ENCODE measurements around the gene SDK2. TPM values are rescaled to one million over a fixed set of nuclear protein-coding genes. Genes with fewer than 3 reads are reported as not detected.

The SDK2 gene
- polyA plus RNA-seq, 3 donors, result 0.01 TPM; not detected in 2

- no peak for TF ChIP-seq CTCF (IDR thresholded peaks at IDR 0.05)
- Mint-ChIP-seq H3K4me3 (no peak overlapping the region), H3K36me3 (no peaks in the 10 kb centered on the region), H3K4me1 (no peaks in the 10 kb centered on the region), H3K9me3 (peaks cover 0 to 2% (median 0%) of the 10 kb centered on the region in 7 donors), H3K27ac (no peak overlapping the region), H3K27me3 (ENCODE audit: low read depth in 3 of 3) (peaks cover 0 to 4% (median 0%) of the 10 kb centered on the region in 3 donors)
- Histone ChIP-seq H3K4me2 (replicated peaks; ENCODE audit: extremely low read depth, low read length, poor library complexity, severe bottlenecking) (peak overlapping the region; percentile 48), H3K9ac (ENCODE audit: insufficient read depth, low read length, poor library complexity, severe bottlenecking) (no peak overlapping the region), H3K4me3 (replicated peaks in 1 of 3; ENCODE audit: low read depth in 2 of 3, low read length in 3 of 3) (no peak overlapping the region), H3K27ac (ENCODE audit: low read depth in 1 of 2, low read length in 2 of 2) (no peak overlapping the region), H3K36me3 (replicated peaks in 1 of 2; ENCODE audit: control insufficient read depth in 1 of 2, insufficient read depth in 2 of 2, low read length in 2 of 2) (no peaks in the 10 kb centered on the region), H3K9me3 (replicated peaks in 1 of 2; ENCODE audit: control insufficient read depth in 1 of 2, insufficient read depth in 1 of 2, low read length in 2 of 2) (no peaks in the 10 kb centered on the region), H2AFZ (ENCODE audit: insufficient read depth, low read depth, low read length, poor library complexity, severe bottlenecking) (peak overlapping the region; percentile 80), H3K27me3 (ENCODE audit: control insufficient read depth in 2 of 2, insufficient read depth in 2 of 2, low read length in 2 of 2) (no peaks in the 10 kb centered on the region), H3K4me1 (ENCODE audit: control insufficient read depth in 1 of 2, insufficient read depth in 2 of 2, low read length in 2 of 2) (peaks cover 0 to 3% of the 10 kb centered on the region in 2 donors), H3K79me2 (ENCODE audit: insufficient read depth, low read length) (no peaks in the 10 kb centered on the region), H4K20me1 (ENCODE audit: insufficient read depth, low read length) (no peaks in the 10 kb centered on the region)
- WGBS (ENCODE audit: insufficient coverage), result 53% methylated on average over 17 of the region's 18 CpGs
- DNase-seq, result peak; percentile 14 to 46 (median 18)
- intact Hi-C loops (cut with micrococcal nuclease), result no loop called here
Observed at GRCh38 chr17:73401911-73402310, 242.3 kb downstream of the SDK2 start.

- TF ChIP-seq CTCF (IDR thresholded peaks at IDR 0.05), result no peak
- H3K36me3 Mint-ChIP-seq, result no peaks in the 10 kb centered on the region
- Histone ChIP-seq H3K9me3 (replicated peaks in 1 of 2; ENCODE audit: control insufficient read depth in 1 of 2, insufficient read depth in 1 of 2, low read length in 2 of 2) (no peaks in the 10 kb centered on the region), H3K4me1 (ENCODE audit: control insufficient read depth in 1 of 2, insufficient read depth in 2 of 2, low read length in 2 of 2) (peaks cover 0 to 3% of the 10 kb centered on the region in 2 donors), H3K79me2 (ENCODE audit: insufficient read depth, low read length) (no peaks in the 10 kb centered on the region), H2AFZ (ENCODE audit: insufficient read depth, low read depth, low read length, poor library complexity, severe bottlenecking) (no peak overlapping the region), H3K9ac (ENCODE audit: insufficient read depth, low read length, poor library complexity, severe bottlenecking) (no peak overlapping the region), H3K27me3 (ENCODE audit: control insufficient read depth in 2 of 2, insufficient read depth in 2 of 2, low read length in 2 of 2) (no peaks in the 10 kb centered on the region), H3K36me3 (replicated peaks in 1 of 2; ENCODE audit: control insufficient read depth in 1 of 2, insufficient read depth in 2 of 2, low read length in 2 of 2) (no peaks in the 10 kb centered on the region), H3K27ac (ENCODE audit: low read depth in 1 of 2, low read length in 2 of 2) (no peak overlapping the region), H3K4me3 (replicated peaks in 1 of 3; ENCODE audit: low read depth in 2 of 3, low read length in 3 of 3) (no peak overlapping the region), H3K4me2 (replicated peaks; ENCODE audit: extremely low read depth, low read length, poor library complexity, severe bottlenecking) (no peak overlapping the region), H4K20me1 (ENCODE audit: insufficient read depth, low read length) (no peaks in the 10 kb centered on the region)
- peaks cover 0 to 3% (median 0%) of the 10 kb centered on the region in 3 donors for H3K27me3 Mint-ChIP-seq (ENCODE audit: low read depth in 3 of 3)
- no peaks in the 10 kb centered on the region for H3K4me1 Mint-ChIP-seq
- H3K9me3 Mint-ChIP-seq, result peaks cover 0 to 2% (median 0%) of the 10 kb centered on the region in 7 donors
- H3K27ac Mint-ChIP-seq, result peak overlapping the region in 1 of 7 donors; percentile 79
- no peak overlapping the region for H3K4me3 Mint-ChIP-seq
- 97% methylated on average over 13 of the region's 18 CpGs for WGBS (ENCODE audit: insufficient coverage)
- intact Hi-C loops (cut with micrococcal nuclease), result no loop called here
- no peak for DNase-seq
Observed at GRCh38 chr17:73400915-73401545, 243.2 kb downstream of the SDK2 start.
